Activated CD4-positive, alpha-beta T cell treated with anti-CD3 and anti-CD28 coated beads, Interleukin-2, amount 10 ng/mL, durations not matched to agents 24 days and 14 days (primary cell): ENCODE results near the gene ALDH3A2. TPM values are rescaled to one million over a fixed set of nuclear protein-coding genes. Genes with fewer than 3 reads are reported as not detected.
"Not testable (repeated sequence)": the region's sequence is repeated elsewhere in the genome, so short reads cannot be mapped to it uniquely, and the experiment has no call there.

Experiments
- DNase-seq: peaks from one replicate; pipeline ENCODE4 v3.0.0; 2022
- H3K27ac Mint-ChIP-seq: one replicate; pipeline ENCODE4 v1.8.0; 2022; ENCODE audit warnings: mild to moderate bottlenecking, mixed read lengths
- H3K27me3 Mint-ChIP-seq: one replicate; pipeline ENCODE4 v1.8.0; 2022; ENCODE audit warnings: mixed read lengths
- H3K36me3 Mint-ChIP-seq: one replicate; pipeline ENCODE4 v1.8.0; 2022; ENCODE audit warnings: low read depth, mild to moderate bottlenecking, mixed read lengths
- H3K4me1 Mint-ChIP-seq: one replicate; pipeline ENCODE4 v1.8.0; 2021; ENCODE audit warnings: mixed read lengths
- H3K4me3 Mint-ChIP-seq: one replicate; pipeline ENCODE4 v1.8.0; 2022; ENCODE audit warnings: mild to moderate bottlenecking, moderate library complexity, mixed read lengths
- H3K9me3 Mint-ChIP-seq: one replicate; pipeline ENCODE4 v1.8.0; 2021; ENCODE audit warnings: mixed read lengths
- intact Hi-C: fragments of 100-400 bp; cut with micrococcal nuclease; formaldehyde crosslinking; loops from one replicate; pipeline ENCODE4 v1.15.1; 2023
- total RNA-seq: library from RNA; stranded (reverse); gene quantifications from 2 replicates; pipeline ENCODE4 v1.2.3, GENCODE V29; 2022

ALDH3A2 gene
- total RNA-seq, 1 donor from 2014 or later, result 34.3 TPM

- Mint-ChIP-seq H3K27me3 (no peaks in the 10 kb centered on the region), H3K9me3 (peaks cover 3% of the 10 kb centered on the region), H3K4me1 (no peaks in the 10 kb centered on the region), H3K36me3 (peaks cover 20% of the 10 kb centered on the region), H3K4me3 (no peak overlapping the region), H3K27ac (no peak overlapping the region)
- no peak for DNase-seq
- intact Hi-C loops, result no loop called here
These were observed 7.8 kb downstream of the ALDH3A2 start for GRCh38 chr17:19656336-19656735.

GRCh38 chr17:19656851-19657581 lies 8.5 kb downstream of the ALDH3A2 start:
- no peak overlapping the region for H3K27ac Mint-ChIP-seq
- DNase-seq, result no peak
- no peaks in the 10 kb centered on the region for H3K27me3 Mint-ChIP-seq
- no peak overlapping the region for H3K4me3 Mint-ChIP-seq
- no peaks in the 10 kb centered on the region for H3K4me1 Mint-ChIP-seq
- H3K36me3 Mint-ChIP-seq, result peaks cover 20% of the 10 kb centered on the region
- intact Hi-C loops, result no loop called here
- H3K9me3 Mint-ChIP-seq, result peaks cover 3% of the 10 kb centered on the region

- H3K27ac Mint-ChIP-seq, result no peak overlapping the region
- intact Hi-C loops, result no loop called here
These were observed 11.0 kb downstream of the ALDH3A2 start for GRCh38 chr17:19659366-19660177.

GRCh38 chr17:19660219-19660870 lies 11.8 kb downstream of the ALDH3A2 start:
- H3K9me3 Mint-ChIP-seq, result no peaks in the 10 kb centered on the region
- intact Hi-C loops, result no loop called here

More at GRCh38 chr17:19659366-19660177, 11.0 kb downstream of the ALDH3A2 start:
- no peak for DNase-seq
- Mint-ChIP-seq H3K9me3 (no peaks in the 10 kb centered on the region), H3K27me3 (no peaks in the 10 kb centered on the region), H3K36me3 (peaks cover 11% of the 10 kb centered on the region), H3K4me1 (no peaks in the 10 kb centered on the region), H3K4me3 (no peak overlapping the region)

GRCh38 chr17:19661121-19661520 lies 12.6 kb downstream of the ALDH3A2 start:
- H3K9me3 Mint-ChIP-seq, result no peaks in the 10 kb centered on the region
- peaks cover 7% of the 10 kb centered on the region for H3K36me3 Mint-ChIP-seq
- no peaks in the 10 kb centered on the region for H3K4me1 Mint-ChIP-seq
- H3K27ac Mint-ChIP-seq, result no peak overlapping the region
- intact Hi-C loops, result no loop called here
- no peak for DNase-seq
- H3K27me3 Mint-ChIP-seq, result no peaks in the 10 kb centered on the region
- no peak overlapping the region for H3K4me3 Mint-ChIP-seq

More at GRCh38 chr17:19660219-19660870, 11.8 kb downstream of the ALDH3A2 start:
- H3K4me1 Mint-ChIP-seq, result no peaks in the 10 kb centered on the region
- no peaks in the 10 kb centered on the region for H3K27me3 Mint-ChIP-seq
- H3K27ac Mint-ChIP-seq, result no peak overlapping the region
- H3K4me3 Mint-ChIP-seq, result no peak overlapping the region
- no peak for DNase-seq
- H3K36me3 Mint-ChIP-seq, result peaks cover 11% of the 10 kb centered on the region

GRCh38 chr17:19663097-19663496 lies 14.5 kb downstream of the ALDH3A2 start:
- Mint-ChIP-seq H3K36me3 (peaks cover 7% of the 10 kb centered on the region), H3K4me3 (no peak overlapping the region), H3K27ac (no peak overlapping the region)

GRCh38 chr17:19664136-19664820 lies 15.7 kb downstream of the ALDH3A2 start:
- intact Hi-C loops, result no loop called here
- DNase-seq, result no peak
- peaks cover 7% of the 10 kb centered on the region for H3K36me3 Mint-ChIP-seq
- no peaks in the 10 kb centered on the region for H3K27me3 Mint-ChIP-seq
- no peak overlapping the region for H3K4me3 Mint-ChIP-seq
- H3K9me3 Mint-ChIP-seq, result no peaks in the 10 kb centered on the region
- no peak overlapping the region for H3K27ac Mint-ChIP-seq
- H3K4me1 Mint-ChIP-seq, result no peaks in the 10 kb centered on the region

More at GRCh38 chr17:19663097-19663496, 14.5 kb downstream of the ALDH3A2 start:
- Mint-ChIP-seq H3K4me1 (no peaks in the 10 kb centered on the region), H3K27me3 (no peaks in the 10 kb centered on the region), H3K9me3 (no peaks in the 10 kb centered on the region)
- DNase-seq, result no peak
- intact Hi-C loops, result no loop called here

- Mint-ChIP-seq H3K36me3 (peaks cover 7% of the 10 kb centered on the region), H3K4me1 (no peaks in the 10 kb centered on the region), H3K27ac (no peak overlapping the region), H3K9me3 (no peaks in the 10 kb centered on the region), H3K27me3 (no peaks in the 10 kb centered on the region), H3K4me3 (no peak overlapping the region)
- intact Hi-C loops, result no loop called here
- no peak for DNase-seq
These were observed 16.2 kb downstream of the ALDH3A2 start for GRCh38 chr17:19664821-19665181.

- not testable (repeated sequence) for H3K27me3 Mint-ChIP-seq, H3K9me3 Mint-ChIP-seq, H3K27ac Mint-ChIP-seq, H3K4me3 Mint-ChIP-seq, H3K36me3 Mint-ChIP-seq, H3K4me1 Mint-ChIP-seq, DNase-seq
- intact Hi-C loops, result loop anchor here (10.0 kb wide), 1 partner anchor 45 kb away; no protein-coding TSS in a partner anchor
These were observed 21.1 kb downstream of the ALDH3A2 start for GRCh38 chr17:19669680-19670079.

GRCh38 chr17:19670908-19671307 lies 22.4 kb downstream of the ALDH3A2 start:
- intact Hi-C loops, result loop anchor here (10.0 kb wide), 1 partner anchor 46 kb away; no protein-coding TSS in a partner anchor
- Mint-ChIP-seq H3K4me1 (peaks cover 2% of the 10 kb centered on the region), H3K36me3 (peaks cover 7% of the 10 kb centered on the region), H3K4me3 (no peak overlapping the region), H3K9me3 (no peaks in the 10 kb centered on the region), H3K27ac (no peak overlapping the region), H3K27me3 (no peaks in the 10 kb centered on the region)
- DNase-seq, result no peak

- no peak for DNase-seq
- intact Hi-C loops, result loop anchor here (10.0 kb wide), 1 partner anchor 47 kb away; no protein-coding TSS in a partner anchor
- Mint-ChIP-seq H3K4me3 (no peak overlapping the region), H3K27ac (no peak overlapping the region), H3K9me3 (no peaks in the 10 kb centered on the region), H3K4me1 (peaks cover 2% of the 10 kb centered on the region), H3K27me3 (no peaks in the 10 kb centered on the region), H3K36me3 (peaks cover 9% of the 10 kb centered on the region)
These were observed 22.9 kb downstream of the ALDH3A2 start for GRCh38 chr17:19671433-19671832.

GRCh38 chr17:19672009-19672750 lies 23.6 kb downstream of the ALDH3A2 start:
- Mint-ChIP-seq H3K27ac (no peak overlapping the region), H3K4me1 (peaks cover 2% of the 10 kb centered on the region), H3K36me3 (peaks cover 9% of the 10 kb centered on the region), H3K9me3 (no peaks in the 10 kb centered on the region), H3K27me3 (no peaks in the 10 kb centered on the region), H3K4me3 (no peak overlapping the region)
- intact Hi-C loops, result loop anchor here (10.0 kb wide), 1 partner anchor 47 kb away; no protein-coding TSS in a partner anchor
- DNase-seq, result no peak

- H3K36me3 Mint-ChIP-seq, result peaks cover 9% of the 10 kb centered on the region
- H3K4me3 Mint-ChIP-seq, result no peak overlapping the region
- DNase-seq, result no peak
- H3K9me3 Mint-ChIP-seq, result no peaks in the 10 kb centered on the region
- H3K27me3 Mint-ChIP-seq, result no peaks in the 10 kb centered on the region
- intact Hi-C loops, result loop anchor here (10.0 kb wide), 1 partner anchor 49 kb away; no protein-coding TSS in a partner anchor
- H3K27ac Mint-ChIP-seq, result no peak overlapping the region
- H3K4me1 Mint-ChIP-seq, result peaks cover 2% of the 10 kb centered on the region
These were observed 25.1 kb downstream of the ALDH3A2 start for GRCh38 chr17:19673623-19674022.
